ENCODE results near the gene KCNB1.

The KCNB1 gene

DNA sequence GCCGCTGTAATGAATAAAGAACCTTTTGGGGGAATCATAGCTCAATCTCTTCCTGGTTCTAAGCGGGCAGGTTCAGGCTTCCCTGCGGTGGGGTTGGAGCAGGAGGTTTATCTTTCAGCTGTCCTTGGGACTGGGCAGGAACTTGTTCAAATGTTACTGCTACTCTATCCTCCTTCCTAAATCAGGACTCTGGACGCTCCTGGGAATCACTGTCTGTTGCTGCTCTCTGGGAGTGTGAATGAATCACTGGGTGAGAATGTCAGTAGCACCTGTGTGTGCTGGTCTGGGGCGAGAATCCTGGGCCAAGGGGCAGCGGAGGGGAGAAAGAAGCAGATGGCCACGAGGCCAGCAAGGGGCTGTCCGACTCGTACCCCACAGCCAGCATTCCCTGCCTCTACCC lies 139.2 kb downstream of the KCNB1 start:
- H3K4me1 ChIP-seq, result peaks cover 0 to 12% (median 7%) of the 10 kb centered on the region in 10 experiments; a peak in 12 of 20 replicates
- H3K27me3 ChIP-seq, result no peaks in the 10 kb centered on the region
- no peaks in the 10 kb centered on the region for H3K9me3 ChIP-seq (replicated peaks in 1 of 11)
- no peaks in the 10 kb centered on the region; a peak in 1 of 22 replicates for H4K20me1 ChIP-seq
- no peak overlapping the region for H3K4me2 ChIP-seq
- no peak for TF ChIP-seq Cebpa-rat (IDR thresholded peaks at IDR 0.05)
- no peak overlapping the region for H3K9ac ChIP-seq
- no peak overlapping the region for H3K27ac ChIP-seq
- no peak overlapping the region for H3K4me3 ChIP-seq
- no peaks in the 10 kb centered on the region for H3K36me3 ChIP-seq

GRCh38 chr20:49340161-49340966 lies 142.1 kb downstream of the KCNB1 start:
- no peaks in the 10 kb centered on the region for H3K9me3 ChIP-seq (replicated peaks in 1 of 11)
- no peak for TF ChIP-seq Cebpa-rat (IDR thresholded peaks at IDR 0.05)
- H3K4me3 ChIP-seq, result no peak overlapping the region
- no peak overlapping the region for H3K27ac ChIP-seq
- no peak overlapping the region for H3K4me2 ChIP-seq
- H3K9ac ChIP-seq, result no peak overlapping the region
- H4K20me1 ChIP-seq, result no peaks in the 10 kb centered on the region; a peak in 1 of 22 replicates
- H3K27me3 ChIP-seq, result no peaks in the 10 kb centered on the region
- no peaks in the 10 kb centered on the region for H3K36me3 ChIP-seq
- H3K4me1 ChIP-seq, result peaks cover 0 to 4% (median 0%) of the 10 kb centered on the region in 10 experiments; a peak in 1 of 20 replicates

DNA sequence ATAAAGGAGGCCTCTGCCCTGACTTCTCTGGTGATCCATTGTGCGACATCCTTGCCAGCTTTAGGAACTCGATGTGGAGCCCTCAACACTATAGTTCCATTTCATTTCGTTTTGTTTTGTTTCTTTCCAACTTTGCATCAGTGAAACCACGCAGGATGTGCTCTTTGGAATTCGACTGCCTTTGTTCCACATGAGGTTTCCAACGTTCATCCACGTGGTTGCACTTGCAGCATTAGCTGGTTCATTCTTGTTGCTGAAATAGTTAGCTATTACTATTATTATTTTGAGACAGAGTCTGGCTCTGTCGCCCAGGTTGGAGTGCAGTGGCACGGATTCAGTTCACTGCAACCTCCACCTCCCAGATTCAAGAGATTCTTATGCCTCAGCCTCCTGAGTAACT lies 143.3 kb downstream of the KCNB1 start:
- Histone ChIP-seq H3K4me2 (no peak overlapping the region), H3K9ac (no peak overlapping the region), H3K4me3 (no peak overlapping the region), H3K27me3 (no peaks in the 10 kb centered on the region), H3K9me3 (replicated peaks in 1 of 11) (no peaks in the 10 kb centered on the region), H3K27ac (no peak overlapping the region), H3K36me3 (no peaks in the 10 kb centered on the region), H3K4me1 (peaks cover 0 to 4% (median 0%) of the 10 kb centered on the region in 10 experiments; a peak in 3 of 20 replicates), H4K20me1 (no peaks in the 10 kb centered on the region)
- TF ChIP-seq Cebpa-rat (IDR thresholded peaks at IDR 0.05), result no peak

DNA sequence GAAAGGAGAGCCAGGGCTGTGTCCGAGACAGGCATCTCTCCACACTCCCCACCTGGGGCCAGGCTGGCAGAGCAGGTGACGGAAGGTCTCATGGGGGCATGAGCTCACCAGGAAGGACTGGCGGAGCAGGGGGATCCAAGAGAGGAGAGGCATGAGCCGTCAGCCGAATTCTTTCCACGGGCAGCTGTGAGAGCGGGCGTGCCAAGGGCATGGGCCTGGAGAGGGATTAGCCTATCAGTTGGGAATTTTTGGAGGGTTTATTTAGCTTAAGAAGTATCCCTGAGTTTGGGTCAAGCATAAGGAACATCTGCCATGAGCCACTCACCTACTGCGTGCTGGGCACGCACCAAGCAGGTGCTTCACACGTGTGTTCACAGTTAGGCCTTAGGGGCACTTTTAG lies 144.4 kb downstream of the KCNB1 start:
- no peak overlapping the region for H3K27ac ChIP-seq
- no peak for TF ChIP-seq Cebpa-rat (IDR thresholded peaks at IDR 0.05)
- H3K27me3 ChIP-seq, result no peaks in the 10 kb centered on the region
- no peaks in the 10 kb centered on the region for H3K9me3 ChIP-seq (replicated peaks in 1 of 11)
- no peak overlapping the region for H3K9ac ChIP-seq
- no peak overlapping the region for H3K4me2 ChIP-seq
- H3K4me1 ChIP-seq, result peaks cover 0 to 11% (median 6%) of the 10 kb centered on the region in 10 experiments; a peak in 14 of 20 replicates
- H3K4me3 ChIP-seq, result no peak overlapping the region
- no peaks in the 10 kb centered on the region for H3K36me3 ChIP-seq
- H4K20me1 ChIP-seq, result peaks cover 0 to 5% (median 0%) of the 10 kb centered on the region in 11 experiments; a peak in 1 of 22 replicates

DNA sequence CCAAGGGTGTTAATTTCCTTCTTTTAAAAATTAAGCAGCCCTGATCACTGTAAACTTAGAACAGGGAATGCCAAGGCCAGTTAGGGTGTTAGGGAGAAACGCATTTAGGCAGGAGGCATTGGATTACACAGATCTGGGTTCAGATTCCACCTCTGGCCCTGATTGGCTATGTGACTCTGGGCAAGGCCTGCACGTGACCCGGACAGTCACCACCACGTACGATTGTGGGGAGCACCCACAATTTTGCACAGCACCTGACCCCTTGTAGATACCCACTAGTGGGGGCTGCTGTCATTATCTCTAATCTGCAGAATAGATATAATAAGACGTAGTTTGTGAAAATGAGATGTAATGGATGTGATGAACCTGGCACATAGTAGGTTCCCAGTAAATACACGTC lies 145.1 kb downstream of the KCNB1 start:
- H3K4me2 ChIP-seq, result no peak overlapping the region
- no peak overlapping the region for H3K4me3 ChIP-seq
- H3K27me3 ChIP-seq, result no peaks in the 10 kb centered on the region
- H3K9ac ChIP-seq, result no peak overlapping the region
- TF ChIP-seq Cebpa-rat (IDR thresholded peaks at IDR 0.05), result no peak
- peaks cover 0 to 5% (median 0%) of the 10 kb centered on the region in 11 experiments; a peak in 1 of 22 replicates for H4K20me1 ChIP-seq
- H3K9me3 ChIP-seq (replicated peaks in 1 of 11), result no peaks in the 10 kb centered on the region
- H3K4me1 ChIP-seq, result peaks cover 0 to 12% (median 6%) of the 10 kb centered on the region in 10 experiments; a peak in 14 of 20 replicates
- H3K27ac ChIP-seq, result no peak overlapping the region
- H3K36me3 ChIP-seq, result no peaks in the 10 kb centered on the region

DNA sequence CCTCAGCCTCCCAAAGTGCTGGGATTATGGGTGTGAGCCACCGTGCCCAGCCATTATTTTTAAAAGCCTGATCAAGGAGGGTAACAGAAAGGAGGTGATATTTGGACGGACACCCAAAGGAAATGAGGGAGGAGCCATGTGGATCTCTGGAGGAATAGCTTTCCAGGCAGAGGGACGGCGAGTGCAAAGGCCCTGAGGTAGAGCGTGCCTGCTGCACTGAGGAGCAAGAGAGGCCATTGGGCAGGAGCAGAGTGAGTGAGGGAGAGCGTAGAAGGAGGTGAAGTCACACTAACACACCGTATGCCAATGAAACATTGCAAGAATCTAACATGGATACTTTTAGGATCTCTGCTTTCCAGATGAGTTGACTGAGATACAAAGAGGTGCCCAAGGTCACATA lies 145.7 kb downstream of the KCNB1 start:
- Histone ChIP-seq H4K20me1 (peaks cover 0 to 5% (median 0%) of the 10 kb centered on the region in 11 experiments; a peak in 1 of 22 replicates), H3K4me3 (no peak overlapping the region), H3K9me3 (replicated peaks in 1 of 11) (no peaks in the 10 kb centered on the region), H3K27ac (no peak overlapping the region), H3K36me3 (no peaks in the 10 kb centered on the region), H3K27me3 (no peaks in the 10 kb centered on the region), H3K4me1 (peaks cover 0 to 12% (median 6%) of the 10 kb centered on the region in 10 experiments; a peak in 14 of 20 replicates), H3K4me2 (no peak overlapping the region), H3K9ac (no peak overlapping the region)
- TF ChIP-seq Cebpa-rat (IDR thresholded peaks at IDR 0.05), result no peak

DNA sequence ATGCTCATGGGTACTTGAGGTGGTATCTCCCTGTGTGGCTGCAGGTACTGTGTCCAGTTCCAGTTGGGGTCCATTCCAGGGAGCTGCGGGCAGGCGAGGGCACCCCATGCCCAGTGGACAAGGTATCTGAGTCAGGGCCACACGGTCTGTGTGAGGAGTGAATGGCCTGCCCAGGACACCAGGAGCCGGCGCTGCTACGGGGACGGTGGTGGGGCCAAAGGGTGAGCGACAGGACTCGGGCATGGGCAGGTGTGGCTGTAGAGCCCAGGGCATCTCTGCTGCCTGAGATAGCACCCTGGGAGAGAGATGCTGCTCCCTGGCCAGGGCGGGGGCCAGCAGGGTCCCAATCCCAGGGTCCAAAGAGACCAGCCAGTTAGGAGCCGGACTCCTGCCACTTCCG lies 147.0 kb downstream of the KCNB1 start:
- H3K27ac ChIP-seq, result no peak overlapping the region
- no peak overlapping the region for H3K4me2 ChIP-seq
- no peaks in the 10 kb centered on the region for H3K27me3 ChIP-seq
- H3K9ac ChIP-seq, result no peak overlapping the region
- peaks cover 0 to 5% (median 0%) of the 10 kb centered on the region in 11 experiments; a peak in 1 of 22 replicates for H4K20me1 ChIP-seq
- H3K4me1 ChIP-seq, result peaks cover 0 to 12% (median 6%) of the 10 kb centered on the region in 10 experiments; a peak in 14 of 20 replicates
- H3K9me3 ChIP-seq (replicated peaks in 1 of 11), result no peaks in the 10 kb centered on the region
- TF ChIP-seq Cebpa-rat (IDR thresholded peaks at IDR 0.05), result no peak
- H3K4me3 ChIP-seq, result no peak overlapping the region
- H3K36me3 ChIP-seq, result no peaks in the 10 kb centered on the region

DNA sequence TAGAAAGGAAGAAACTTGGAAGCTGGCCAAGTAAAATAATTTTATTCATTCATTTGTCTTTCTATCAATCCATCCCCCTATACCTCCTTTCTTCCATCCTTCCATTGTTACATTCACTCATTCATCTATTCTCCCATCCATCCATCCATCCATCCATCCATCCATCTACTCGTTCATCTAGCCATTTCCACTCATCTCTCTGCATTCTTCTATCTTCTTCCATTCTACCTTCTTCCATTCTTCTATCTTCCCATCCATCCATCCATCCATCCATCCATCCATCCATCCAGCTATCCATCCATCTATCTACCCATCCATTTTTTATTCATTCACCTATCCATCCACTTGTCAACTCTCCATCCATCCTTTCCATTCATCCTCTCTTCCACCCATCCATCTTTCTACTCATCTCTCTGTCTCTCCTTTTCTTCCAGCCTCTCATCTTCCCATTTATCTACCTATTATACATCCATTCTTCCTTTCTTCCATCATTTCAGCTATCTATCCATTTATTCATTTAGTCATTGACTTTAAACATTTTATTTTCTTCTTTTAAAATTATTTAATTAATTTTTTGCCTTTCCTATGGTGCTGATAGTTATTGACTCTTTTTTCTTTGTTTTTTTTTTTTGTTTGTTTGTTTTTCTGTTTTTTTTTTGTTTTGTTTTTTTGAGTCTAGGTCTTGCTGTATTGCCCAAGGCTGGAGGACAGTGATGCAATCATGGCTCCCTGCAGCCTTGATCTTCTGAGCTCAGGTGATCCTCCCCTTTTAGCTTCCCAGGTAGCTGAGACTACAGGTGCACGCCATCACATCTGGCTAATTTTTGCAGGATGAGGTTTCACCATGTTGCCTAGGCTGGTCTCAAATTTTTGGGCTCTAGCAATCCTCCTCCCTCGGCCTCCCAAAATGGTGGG lies 151.5 kb downstream of the KCNB1 start:
- Histone ChIP-seq H3K27me3 (no peaks in the 10 kb centered on the region), H3K4me1 (peaks cover 0 to 12% (median 6%) of the 10 kb centered on the region in 10 experiments; a peak in 14 of 20 replicates), H3K36me3 (no peaks in the 10 kb centered on the region), H3K9me3 (replicated peaks in 1 of 11) (no peaks in the 10 kb centered on the region), H3K4me2 (no peak overlapping the region), H4K20me1 (peaks cover 0 to 5% (median 0%) of the 10 kb centered on the region in 11 experiments; a peak in 1 of 22 replicates), H3K9ac (no peak overlapping the region), H3K27ac (no peak overlapping the region), H3K4me3 (no peak overlapping the region)
- TF ChIP-seq Cebpa-rat (IDR thresholded peaks at IDR 0.05), result no peak

- no peak overlapping the region for H3K27ac ChIP-seq
- H3K9ac ChIP-seq, result no peak overlapping the region
- no peaks in the 10 kb centered on the region for H3K27me3 ChIP-seq
- peaks cover 9 to 30% (median 17%) of the 10 kb centered on the region in 10 experiments for H3K4me1 ChIP-seq
- H3K4me3 ChIP-seq, result no peak overlapping the region
- H3K36me3 ChIP-seq, result no peaks in the 10 kb centered on the region
- H3K4me2 ChIP-seq, result no peak overlapping the region
- no peak for TF ChIP-seq Cebpa-rat (IDR thresholded peaks at IDR 0.05)
- H4K20me1 ChIP-seq, result peaks cover 0 to 5% (median 0%) of the 10 kb centered on the region in 11 experiments; a peak in 1 of 22 replicates
- H3K9me3 ChIP-seq (replicated peaks in 1 of 11), result no peaks in the 10 kb centered on the region
Observed at GRCh38 chr20:49328790-49329189, 153.7 kb downstream of the KCNB1 start.
